ENCODE results near the gene MKKS. TPM values are rescaled to one million over a fixed set of nuclear protein-coding genes. Genes with fewer than 3 reads are reported as not detected.

Gene MKKS
- total RNA-seq, 1 experiment from 2014 or later: 12.1 TPM

GRCh38 chr20:10381477-10381876 is 52.5 kb downstream of the MKKS start:
- TF ChIP-seq CTCF (IDR thresholded peaks at IDR 0.05; ENCODE audit: unreplicated experiment): no peak

GRCh38 chr20:10379761-10380160 is 54.3 kb downstream of the MKKS start:
- no TSS peak for BruUV-seq (replicated peaks)
- Mint-ChIP-seq H3K27me3 (ENCODE audit: unreplicated experiment) (no peaks in the 10 kb centered on the region), H3K4me3 (ENCODE audit: low read depth, unreplicated experiment) (no peak overlapping the region), H3K27ac (ENCODE audit: unreplicated experiment) (no peak overlapping the region), H3K36me3 (ENCODE audit: insufficient read depth, unreplicated experiment) (no peaks in the 10 kb centered on the region), H3K4me1 (ENCODE audit: low read depth, unreplicated experiment) (peaks cover 8% of the 10 kb centered on the region), H3K9me3 (ENCODE audit: low read depth, unreplicated experiment) (peaks cover 2% of the 10 kb centered on the region)
- DNase-seq: no peak
- CTCF ChIA-PET: interaction anchor here (0.8 kb wide), 1 partner anchor 32 kb away, joined by 5 read pairs; no protein-coding TSS in a partner anchor
- intact Hi-C loops (cut with micrococcal nuclease; ENCODE audit: unreplicated experiment): loop anchor here (5.0 kb wide), 1 partner anchor 62 kb away; no protein-coding TSS in a partner anchor
- no peak for TF ChIP-seq CTCF (IDR thresholded peaks at IDR 0.05; ENCODE audit: unreplicated experiment)

More at GRCh38 chr20:10381477-10381876, 52.5 kb downstream of the MKKS start:
- DNase-seq: no peak
- Mint-ChIP-seq H3K4me1 (ENCODE audit: low read depth, unreplicated experiment) (peaks cover 4% of the 10 kb centered on the region), H3K27ac (ENCODE audit: unreplicated experiment) (no peak overlapping the region), H3K27me3 (ENCODE audit: unreplicated experiment) (no peaks in the 10 kb centered on the region), H3K4me3 (ENCODE audit: low read depth, unreplicated experiment) (no peak overlapping the region), H3K36me3 (ENCODE audit: insufficient read depth, unreplicated experiment) (no peaks in the 10 kb centered on the region), H3K9me3 (ENCODE audit: low read depth, unreplicated experiment) (peaks cover 1% of the 10 kb centered on the region)
- CTCF ChIA-PET: interaction anchor here (0.6 to 0.8 kb wide), 4 partner anchors 29 to 432 kb away, joined by 3 to 7 read pairs (median 6); no protein-coding TSS in a partner anchor
- intact Hi-C loops (cut with micrococcal nuclease; ENCODE audit: unreplicated experiment): loop anchor here (5.0 kb wide), 1 partner anchor 64 kb away; no protein-coding TSS in a partner anchor
- no TSS peak for BruUV-seq (replicated peaks)

- H3K4me3 Mint-ChIP-seq (ENCODE audit: low read depth, unreplicated experiment): no peak overlapping the region
- H3K27ac Mint-ChIP-seq (ENCODE audit: unreplicated experiment): no peak overlapping the region
- H3K36me3 Mint-ChIP-seq (ENCODE audit: insufficient read depth, unreplicated experiment): no peaks in the 10 kb centered on the region
- no peak for DNase-seq
- peaks cover 17% of the 10 kb centered on the region for H3K4me1 Mint-ChIP-seq (ENCODE audit: low read depth, unreplicated experiment)
- no TSS peak for BruUV-seq (replicated peaks)
- CTCF ChIA-PET: no interaction called here
- TF ChIP-seq CTCF (IDR thresholded peaks at IDR 0.05; ENCODE audit: unreplicated experiment): no peak
- intact Hi-C loops (cut with micrococcal nuclease; ENCODE audit: unreplicated experiment): no loop called here
- no peaks in the 10 kb centered on the region for H3K27me3 Mint-ChIP-seq (ENCODE audit: unreplicated experiment)
- H3K9me3 Mint-ChIP-seq (ENCODE audit: low read depth, unreplicated experiment): peaks cover 6% of the 10 kb centered on the region
Observed at GRCh38 chr20:10376270-10377075, 57.5 kb downstream of the MKKS start.

- BruUV-seq (replicated peaks): no TSS peak
- CTCF ChIA-PET: no interaction called here
- intact Hi-C loops (cut with micrococcal nuclease; ENCODE audit: unreplicated experiment): no loop called here
- Mint-ChIP-seq H3K27me3 (ENCODE audit: unreplicated experiment) (no peaks in the 10 kb centered on the region), H3K36me3 (ENCODE audit: insufficient read depth, unreplicated experiment) (peaks cover 5% of the 10 kb centered on the region), H3K4me1 (ENCODE audit: low read depth, unreplicated experiment) (peaks cover 28% of the 10 kb centered on the region), H3K4me3 (ENCODE audit: low read depth, unreplicated experiment) (no peak overlapping the region), H3K9me3 (ENCODE audit: low read depth, unreplicated experiment) (peaks cover 6% of the 10 kb centered on the region), H3K27ac (ENCODE audit: unreplicated experiment) (no peak overlapping the region)
- no peak for TF ChIP-seq CTCF (IDR thresholded peaks at IDR 0.05; ENCODE audit: unreplicated experiment)
- no peak for DNase-seq
Observed at GRCh38 chr20:10375191-10375590, 58.8 kb downstream of the MKKS start.

All from Calu3 (cell line).